Thoracic aorta endothelial cell (primary cell): ENCODE data around the gene PABPC1L2A. TPM values are rescaled to one million over a fixed set of nuclear protein-coding genes. Genes with fewer than 3 reads are reported as not detected.

ENCODE experiments used
- total RNA-seq: library from RNA; depleted of rRNA; stranded (reverse); fragments of >200 nt; gene quantifications from 2 replicates; pipeline ENCODE4 v1.2.3, GENCODE V29; 2012

Gene PABPC1L2A
- not detected in 2 replicates for total RNA-seq

DNA sequence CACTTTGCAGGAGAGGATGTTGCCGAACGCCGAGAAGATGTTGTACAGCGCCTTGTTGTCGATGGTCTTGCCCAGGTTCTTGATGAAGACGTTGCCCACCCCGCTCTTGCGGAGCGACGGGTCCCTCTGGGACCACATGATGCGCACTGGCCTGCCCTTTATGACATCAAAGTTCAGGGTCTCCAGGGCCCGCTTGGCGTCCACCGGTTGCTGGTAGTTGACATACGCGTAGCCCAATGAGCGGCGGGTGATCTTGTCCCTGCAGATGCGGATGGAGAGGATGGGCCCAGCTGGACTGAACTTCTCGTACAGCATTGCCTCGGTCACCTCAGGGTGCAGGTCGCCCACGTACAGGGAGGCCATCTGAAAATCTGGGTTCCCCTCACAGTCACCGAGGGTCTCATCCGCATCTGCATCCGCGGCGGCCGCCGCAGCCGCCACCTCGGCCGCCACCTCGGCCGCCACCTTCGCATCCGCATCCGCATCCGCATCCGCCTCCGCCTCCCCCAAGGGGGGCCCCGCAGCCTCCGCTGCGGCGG lies at the start of gene PABPC1L2A:
PABPC1L2A (minus strand) TSS at position 489 of the 539 bp plus-strand sequence; CDS start at position 363, 126 bp downstream.

Other genes starting within 250 kb of the PABPC1L2A start
- gene FAM236C, start 166.9 kb downstream of the PABPC1L2A start, total RNA-seq, result not detected in 2 replicates
- gene FAM236A, start 141.3 kb downstream of the PABPC1L2A start, total RNA-seq, result not detected in 2 replicates
- not detected in 2 replicates for gene DMRTC1, start 135.7 kb downstream of the PABPC1L2A start, total RNA-seq
- gene PABPC1L2B, start 76.6 kb downstream of the PABPC1L2A start, total RNA-seq, result not detected in 2 replicates
- 2.0 and 2.4 TPM in 2 replicates for gene NAP1L2, start 135.3 kb upstream of the PABPC1L2A start, total RNA-seq